AG04450 (cell line): ENCODE data around the gene SLC48A1. TPM values are rescaled to one million over a fixed set of nuclear protein-coding genes. Genes with fewer than 3 reads are reported as not detected.

Experiments
- CTCF ChIA-PET: fragments of 300-600, 350-600 bp; formaldehyde crosslinking; extraction: SDS; loops from one replicate; lab custom pipeline; 2022; ENCODE audit warnings: antibody characterized with exemption, inconsistent platforms; lab: Charles Lee
- POLR2A ChIA-PET: fragments of 350-600 bp; formaldehyde crosslinking; extraction: SDS; loops from one replicate; lab custom pipeline; 2021; ENCODE audit warnings: antibody characterized with exemption, inconsistent platforms; lab: Yijun Ruan, JAX
- DNase-seq: peaks from one replicate; pipeline ENCODE4 v3.0.0-alpha.2; 2011; ENCODE audit warnings: low read depth, low spot score
- H3K27ac ChIP-seq: one replicate; pipeline ENCODE4 v1.5.1; 2012; ENCODE audit warnings: low read depth, low read length, control low read depth
- H3K27me3 ChIP-seq: one replicate; pipeline ENCODE4 v1.6.0; 2012; ENCODE audit warnings: low read length; ENCODE audit not compliant: control insufficient read depth, insufficient read depth
- H3K4me3 ChIP-seq: 2 replicates; pipeline ENCODE4 v1.5.1; 2011; ENCODE audit warnings: mild to moderate bottlenecking, low read depth, low read length, control low read depth
- H3K9me3 ChIP-seq: 2 replicates; pipeline ENCODE4 v1.5.1; 2012; ENCODE audit warnings: low read length; ENCODE audit not compliant: control insufficient read depth, insufficient read depth
- polyA plus RNA-seq: library from polyadenylated mRNA; depleted of rRNA; stranded (reverse); fragments of >200 nt; gene quantifications from 2 replicates; pipeline ENCODE4 v1.2.3, GENCODE V29; 2011
- TF ChIP-seq, protein P1 (sequence below): IDR thresholded peaks from 2 replicates; pipeline ENCODE4 v1.5.1; 2011; ENCODE audit warnings: low read depth, low read length, control low read depth, inconsistent platforms

SLC48A1 gene
- polyA plus RNA-seq, 1 experiment = 7.8 TPM

DNA sequence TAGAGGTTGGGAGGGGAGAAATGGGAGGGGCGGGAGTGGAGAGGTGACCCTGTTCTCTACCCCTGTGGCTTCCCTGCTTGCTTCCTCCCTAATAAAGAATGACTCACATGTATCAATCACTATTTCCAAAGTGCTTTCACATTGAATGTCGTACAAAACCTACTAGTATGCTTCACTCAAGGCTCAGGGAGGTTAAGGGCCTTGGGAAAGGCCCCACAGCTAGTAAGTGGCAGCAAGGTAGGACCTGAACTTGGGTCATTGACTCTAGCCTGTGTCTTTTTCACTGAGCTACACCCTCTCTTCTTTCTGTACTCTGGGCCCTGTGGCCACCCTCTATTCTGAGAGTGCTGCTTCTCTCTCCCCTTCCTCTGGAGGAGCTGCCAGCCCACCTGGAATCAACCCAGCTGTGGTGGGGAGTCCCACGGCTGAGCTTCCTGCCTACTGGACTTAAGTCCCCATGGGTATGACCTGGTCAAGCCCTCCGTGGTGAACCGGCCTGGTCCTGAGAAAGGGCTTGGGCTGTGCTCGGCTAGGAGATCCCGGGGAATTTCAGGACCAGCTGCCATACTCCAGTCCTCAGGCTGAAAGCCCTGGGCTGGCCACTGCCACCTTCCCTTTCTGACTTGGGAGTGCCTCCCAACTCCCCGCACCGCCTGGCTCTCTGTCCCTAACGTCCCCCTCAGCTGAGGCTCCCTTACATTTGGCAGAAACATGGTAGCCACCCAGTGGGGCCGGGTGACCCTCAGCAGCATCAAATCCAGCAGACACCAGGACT, 13.0 kb downstream of the SLC48A1 start:
- CTCF ChIA-PET = no interaction called here
- Histone ChIP-seq H3K27ac (no peak overlapping the region), H3K27me3 (no peaks in the 10 kb centered on the region), H3K9me3 (no peaks in the 10 kb centered on the region), H3K4me3 (no peak overlapping the region)
- DNase-seq = no peak
- POLR2A ChIA-PET = no interaction called here
- TF ChIP-seq, protein P1, sequence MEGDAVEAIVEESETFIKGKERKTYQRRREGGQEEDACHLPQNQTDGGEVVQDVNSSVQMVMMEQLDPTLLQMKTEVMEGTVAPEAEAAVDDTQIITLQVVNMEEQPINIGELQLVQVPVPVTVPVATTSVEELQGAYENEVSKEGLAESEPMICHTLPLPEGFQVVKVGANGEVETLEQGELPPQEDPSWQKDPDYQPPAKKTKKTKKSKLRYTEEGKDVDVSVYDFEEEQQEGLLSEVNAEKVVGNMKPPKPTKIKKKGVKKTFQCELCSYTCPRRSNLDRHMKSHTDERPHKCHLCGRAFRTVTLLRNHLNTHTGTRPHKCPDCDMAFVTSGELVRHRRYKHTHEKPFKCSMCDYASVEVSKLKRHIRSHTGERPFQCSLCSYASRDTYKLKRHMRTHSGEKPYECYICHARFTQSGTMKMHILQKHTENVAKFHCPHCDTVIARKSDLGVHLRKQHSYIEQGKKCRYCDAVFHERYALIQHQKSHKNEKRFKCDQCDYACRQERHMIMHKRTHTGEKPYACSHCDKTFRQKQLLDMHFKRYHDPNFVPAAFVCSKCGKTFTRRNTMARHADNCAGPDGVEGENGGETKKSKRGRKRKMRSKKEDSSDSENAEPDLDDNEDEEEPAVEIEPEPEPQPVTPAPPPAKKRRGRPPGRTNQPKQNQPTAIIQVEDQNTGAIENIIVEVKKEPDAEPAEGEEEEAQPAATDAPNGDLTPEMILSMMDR = no peak

DNA sequence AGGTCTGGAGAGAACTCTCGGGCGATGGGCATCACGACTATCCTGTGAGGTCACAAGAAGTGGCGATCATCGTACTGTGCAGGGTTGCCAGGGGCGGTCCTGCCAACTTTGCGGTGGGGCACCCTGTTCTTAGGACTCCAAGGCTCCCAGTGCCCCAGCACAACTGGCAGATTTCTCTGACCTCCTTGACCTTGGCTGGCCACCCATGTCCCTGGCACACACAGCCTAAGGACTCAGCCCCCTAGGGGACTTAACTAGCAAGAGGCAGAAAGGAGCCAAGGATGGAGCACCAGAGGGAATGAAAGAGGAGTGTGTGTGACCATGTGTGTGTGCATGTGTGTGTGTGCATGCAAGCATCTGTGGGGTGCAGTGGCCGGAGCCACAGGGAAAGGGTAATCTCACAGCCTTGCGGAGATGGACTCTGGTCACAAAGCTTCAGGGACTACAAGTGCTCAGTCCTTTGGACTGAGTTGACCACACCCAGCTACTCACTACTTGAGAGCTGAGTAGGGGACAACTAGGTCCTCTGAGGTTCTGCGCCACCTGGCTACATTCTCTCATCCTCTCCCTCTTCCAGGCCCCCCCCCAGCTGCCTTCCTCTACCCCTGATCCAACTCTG, 13.7 kb downstream of the SLC48A1 start:
- no peak for DNase-seq
- no peaks in the 10 kb centered on the region for H3K9me3 ChIP-seq
- no peaks in the 10 kb centered on the region for H3K27me3 ChIP-seq
- ChIA-PET CTCF (interaction anchor here (0.9 kb wide), 1 partner anchor 71 kb away, joined by 5 read pairs; no protein-coding TSS in a partner anchor), POLR2A (no interaction called here)
- H3K4me3 ChIP-seq = no peak overlapping the region
- H3K27ac ChIP-seq = no peak overlapping the region
- TF ChIP-seq, protein P1 = no peak

DNA sequence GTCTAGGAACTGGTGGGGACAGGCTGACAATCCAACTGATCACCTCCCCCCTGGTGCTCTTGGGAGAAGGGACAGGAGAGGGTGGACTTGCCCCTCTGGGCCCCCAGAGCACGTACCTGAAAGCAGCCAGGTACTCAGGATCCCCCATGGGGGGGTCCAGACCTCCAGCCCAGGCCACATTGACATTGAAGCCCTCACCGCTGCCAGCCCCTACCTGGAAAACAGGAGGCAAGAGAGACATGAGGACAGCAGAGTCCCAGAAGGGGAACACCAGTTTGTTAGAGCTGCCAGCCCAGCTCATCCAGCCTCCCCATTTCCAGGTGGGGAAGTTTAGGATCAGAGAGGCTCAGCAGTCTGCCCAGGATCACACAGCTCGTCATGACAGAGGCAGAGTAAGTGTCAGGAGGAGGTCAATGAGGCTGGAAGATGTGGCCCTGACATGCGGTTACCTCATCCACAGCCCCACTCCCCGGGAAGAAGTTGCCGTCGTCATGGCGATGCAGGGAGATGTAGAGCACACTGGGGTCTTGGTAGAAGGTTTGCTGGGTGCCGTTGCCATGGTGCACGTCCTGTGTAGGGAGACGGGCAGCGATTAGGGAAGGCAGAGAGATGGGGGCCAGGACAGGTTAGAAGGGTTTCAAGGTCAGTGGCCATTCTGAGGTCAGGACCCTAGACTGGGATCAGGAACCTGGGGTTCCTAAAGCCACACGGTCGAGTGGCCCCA, 14.7 kb downstream of the SLC48A1 start:
- CTCF ChIA-PET = interaction anchor here (0.9 to 2.4 kb wide), 2 partner anchors 50 to 72 kb away, joined by 5 to 16 read pairs; no protein-coding TSS in a partner anchor
- no peaks in the 10 kb centered on the region for H3K9me3 ChIP-seq

DNA sequence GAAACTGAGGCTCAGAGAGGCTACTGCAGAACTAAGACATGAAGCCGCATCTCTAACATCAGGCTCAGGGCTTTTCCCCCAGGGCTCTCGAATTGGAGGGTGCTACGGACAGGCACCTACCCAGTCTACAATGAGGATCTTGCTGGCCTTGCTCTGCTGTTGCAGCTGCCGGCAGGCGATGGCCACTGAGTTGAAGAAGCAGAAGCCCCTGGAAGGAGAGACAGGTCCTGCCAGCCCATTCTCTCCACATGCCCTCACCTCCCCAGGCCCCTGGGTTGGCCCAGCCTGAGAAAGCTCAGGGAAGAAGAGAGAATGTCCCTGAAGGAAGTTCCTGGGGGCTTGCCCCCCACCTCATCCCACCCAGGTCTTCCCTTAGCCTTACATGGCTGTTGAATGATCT, 16.1 kb downstream of the SLC48A1 start:
- POLR2A ChIA-PET = interaction anchor here (0.7 kb wide), 1 partner anchor 158 kb away, joined by 7 read pairs; no protein-coding TSS in a partner anchor
- Histone ChIP-seq H3K27me3 (no peaks in the 10 kb centered on the region), H3K9me3 (no peaks in the 10 kb centered on the region), H3K27ac (no peak overlapping the region), H3K4me3 (no peak overlapping the region)
- CTCF ChIA-PET = interaction anchor here (0.9 to 2.4 kb wide), 2 partner anchors 9 to 49 kb away, joined by 4 to 16 read pairs; no protein-coding TSS in a partner anchor
- TF ChIP-seq, protein P1 = no peak
- no peak for DNase-seq

More for the DNA sequence above, 14.7 kb downstream of the SLC48A1 start:
- H3K27ac ChIP-seq = no peak overlapping the region
- DNase-seq = no peak
- TF ChIP-seq, protein P1 = no peak
- no peaks in the 10 kb centered on the region for H3K27me3 ChIP-seq
- POLR2A ChIA-PET = no interaction called here
- H3K4me3 ChIP-seq = no peak overlapping the region
